IMR-90 (cell line): ENCODE data around the gene NEURL4. TPM values are rescaled to one million over a fixed set of nuclear protein-coding genes. Genes with fewer than 3 reads are reported as not detected.

Experiments used
- ATAC-seq: fragments of 200-7000 bp; cut with Tn5 transposase; 2 replicates; pipeline ENCODE4 v1.9.1; 2020; ENCODE audit warnings: low read depth, mild to moderate bottlenecking, moderate library complexity
- BruUV-seq: library from RNA; stranded (reverse); fragments of 400-500 nt; replicated peaks from 2 replicates; lab custom pipeline; 2021; lab: Mats Ljungman, UMichigan
- CTCF ChIA-PET: fragments of 300-600 bp; formaldehyde crosslinking; extraction: SDS; loops from one replicate; lab custom pipeline; 2021; ENCODE audit warnings: antibody characterized with exemption; lab: Yijun Ruan, JAX
- POLR2A ChIA-PET: fragments of 300-600 bp; sonication (Branson Sonifier 250); formaldehyde crosslinking; loops from one replicate; lab custom pipeline; 2022; ENCODE audit warnings: antibody characterized with exemption; ENCODE audit not compliant: unreplicated experiment; lab: Charles Lee
- DNase-seq: peaks from one replicate; pipeline ENCODE4 v3.0.0; 2013
- H2AFZ ChIP-seq: replicated peaks from 2 replicates; pipeline ENCODE3; 2013; ENCODE audit warnings: low read length, mild to moderate bottlenecking; ENCODE audit not compliant: poor library complexity
- H2AK5ac ChIP-seq: 2 replicates; pipeline ENCODE4 v1.6.1; 2013; ENCODE audit warnings: low read depth, low read length, inconsistent platforms
- H2AK9ac ChIP-seq: replicated peaks from 2 replicates; pipeline ENCODE3; 2013; ENCODE audit warnings: mild to moderate bottlenecking, low read depth, low read length, moderate library complexity; ENCODE audit not compliant: poor library complexity
- H2BK120ac ChIP-seq: 2 replicates; pipeline ENCODE4 v1.6.1; 2013; ENCODE audit warnings: low read depth, low read length, inconsistent platforms
- H2BK15ac ChIP-seq: 3 replicates; pipeline ENCODE4 v1.6.1; 2013; ENCODE audit warnings: low read depth, low read length, inconsistent platforms
- H2BK20ac ChIP-seq: 2 replicates; pipeline ENCODE4 v1.6.1; 2013; ENCODE audit warnings: low read depth, mild to moderate bottlenecking, inconsistent platforms, low read length, moderate library complexity
- H2BK5ac ChIP-seq: 2 replicates; pipeline ENCODE4 v1.6.1; 2013; ENCODE audit warnings: mild to moderate bottlenecking, low read depth, low read length, inconsistent platforms; ENCODE audit not compliant: poor library complexity, severe bottlenecking
- H3K14ac ChIP-seq: replicated peaks from 2 replicates; pipeline ENCODE4 v1.6.1; 2013; ENCODE audit warnings: low read depth, low read length, inconsistent platforms
- H3K18ac ChIP-seq: 2 replicates; pipeline ENCODE4 v1.6.1; 2013; ENCODE audit warnings: low read depth, low read length, control low read depth
- H3K23ac ChIP-seq: 2 replicates; pipeline ENCODE4 v1.6.1; 2013; ENCODE audit warnings: low read depth, low read length, inconsistent platforms
- H3K27ac ChIP-seq: 2 replicates; pipeline ENCODE4 v1.5.1; 2013; ENCODE audit warnings: mild to moderate bottlenecking, control low read depth, low read length; ENCODE audit not compliant: insufficient read depth
- H3K27me3 ChIP-seq: 2 replicates; pipeline ENCODE4 v1.6.1; 2013; ENCODE audit warnings: low read length; ENCODE audit not compliant: control insufficient read depth, insufficient read depth
- H3K36me3 ChIP-seq: 2 replicates; pipeline ENCODE4 v1.6.1; 2013; ENCODE audit warnings: low read length, mixed read lengths; ENCODE audit not compliant: control insufficient read depth, insufficient read depth
- H3K4ac ChIP-seq: 2 replicates; pipeline ENCODE4 v1.6.1; 2013; ENCODE audit warnings: low read depth, low read length, inconsistent platforms
- H3K4me1 ChIP-seq: 2 replicates; pipeline ENCODE4 v1.6.1; 2013; ENCODE audit warnings: low read length, mixed read lengths; ENCODE audit not compliant: control insufficient read depth, insufficient read depth
- H3K4me2 ChIP-seq: 2 replicates; pipeline ENCODE4 v1.6.1; 2013; ENCODE audit warnings: low read depth, mild to moderate bottlenecking, control low read depth, low read length, moderate library complexity
- H3K4me3 ChIP-seq: 2 replicates; pipeline ENCODE4 v1.5.1; 2013; ENCODE audit warnings: low read depth, mild to moderate bottlenecking, control low read depth, low read length, moderate library complexity; ENCODE audit not compliant: insufficient read depth
- H3K56ac ChIP-seq: 2 replicates; pipeline ENCODE4 v1.6.1; 2013; ENCODE audit warnings: low read length, inconsistent platforms; ENCODE audit not compliant: insufficient read depth; ENCODE audit errors: extremely low read depth
- H3K79me1 ChIP-seq, 2 experiments: 2 replicates each; pipeline ENCODE4 v1.6.1; 2013; ENCODE audit warnings: low read length in 2 of 2, inconsistent platforms in 1 of 2, low read depth in 1 of 2
- H3K9ac ChIP-seq: 2 replicates; pipeline ENCODE4 v1.6.1; 2013; ENCODE audit warnings: low read depth, low read length, control low read depth
- H3K9me1 ChIP-seq: 2 replicates; pipeline ENCODE4 v1.6.1; 2013; ENCODE audit warnings: low read length, inconsistent platforms; ENCODE audit not compliant: insufficient read depth
- H3K9me3 ChIP-seq: 2 replicates; pipeline ENCODE4 v1.6.1; 2013; ENCODE audit warnings: low read length; ENCODE audit not compliant: control insufficient read depth, insufficient read depth
- H4K20me1 ChIP-seq: 2 replicates; pipeline ENCODE4 v1.6.1; 2013; ENCODE audit warnings: low read length, inconsistent platforms; ENCODE audit not compliant: insufficient read depth
- H4K5ac ChIP-seq: 2 replicates; pipeline ENCODE4 v1.6.1; 2013; ENCODE audit warnings: mild to moderate bottlenecking, low read depth, low read length, control low read depth
- H4K8ac ChIP-seq, 2 experiments: 2 replicates each; pipeline ENCODE4 v1.6.1; 2013; ENCODE audit warnings: low read depth in 2 of 2, low read length in 2 of 2, control low read depth in 1 of 2, inconsistent platforms in 1 of 2
- H4K91ac ChIP-seq: 2 replicates; pipeline ENCODE4 v1.6.1; 2013; ENCODE audit warnings: low read depth, low read length, inconsistent platforms; ENCODE audit not compliant: insufficient read depth
- CEBPB ChIP-seq: IDR thresholded peaks from 2 replicates; pipeline ENCODE4 v1.6.1; 2012; ENCODE audit warnings: low read depth, low read length, improper control_type of control experiment
- CHD1 ChIP-seq: IDR thresholded peaks from 2 replicates; pipeline ENCODE4 v1.6.1; 2012; ENCODE audit warnings: low read depth, low read length, improper control_type of control experiment
- MAZ ChIP-seq: IDR thresholded peaks from 2 replicates; pipeline ENCODE4 v1.6.1; 2012; ENCODE audit warnings: low read depth, mild to moderate bottlenecking, low read length, improper control_type of control experiment, moderate library complexity, borderline replicate concordance
- MXI1 ChIP-seq: IDR thresholded peaks from 2 replicates; pipeline ENCODE4 v1.6.1; 2012; ENCODE audit warnings: low read depth, mild to moderate bottlenecking, low read length, moderate library complexity, borderline replicate concordance
- NFE2L2 ChIP-seq: fragments of 150-350 bp; IDR thresholded peaks from 2 replicates; pipeline ENCODE4 v1.6.1; 2016; ENCODE audit warnings: low read depth, mild to moderate bottlenecking, low read length
- RCOR1 ChIP-seq: IDR thresholded peaks from 2 replicates; pipeline ENCODE4 v1.6.1; 2012; ENCODE audit warnings: mild to moderate bottlenecking, low read length, improper control_type of control experiment; ENCODE audit not compliant: insufficient replicate concordance
- SMC3 ChIP-seq: fragments of 150-350 bp; IDR thresholded peaks from 2 replicates; pipeline ENCODE4 v1.6.1; 2016; ENCODE audit warnings: low read depth, mild to moderate bottlenecking, antibody characterized with exemption, low read length, moderate library complexity
- USF2 ChIP-seq: fragments of 150-350 bp; IDR thresholded peaks from 2 replicates; pipeline ENCODE4 v1.6.1; 2017; ENCODE audit warnings: mild to moderate bottlenecking, antibody characterized with exemption, low read length, low read depth
- WGBS, 2 experiments: methylation state at CpG; one replicate each; pipeline versions ENCODE4 v1.1.5 to v1.1.7; 2013; ENCODE audit warnings: missing lambda C conversion rate in 2 of 2; ENCODE audit not compliant: insufficient read length in 1 of 2; ENCODE audit errors: extremely low coverage in 2 of 2; 5-methylcytosine and 5-hydroxymethylcytosine counted together
- dilution Hi-C: fragments of 300-500 bp; cut with HindIII; formaldehyde crosslinking; loops from one replicate; pipeline ENCODE4 v1.14.3; 2018; ENCODE audit warnings: low sequenced_read_pairs; ENCODE audit not compliant: unreplicated experiment
- in situ Hi-C: fragments of 300-500 bp; cut with MboI; formaldehyde crosslinking; loops from 3 replicates; pipeline ENCODE4 v1.14.3; 2019; ENCODE audit warnings: low sequenced_read_pairs, inconsistent platforms, mixed read lengths
- intact Hi-C: fragments of 100-400 bp; cut with micrococcal nuclease; formaldehyde crosslinking; loops from 2 replicates; pipeline ENCODE4 v1.10.0; 2022
- polyA plus RNA-seq, 3 experiments: library from polyadenylated mRNA; depleted of rRNA; stranded (reverse); fragments of >200 nt; gene quantifications; 2 replicates each; pipeline ENCODE4 v1.2.3, GENCODE V29; 2012; ENCODE audit warnings: low replicate concordance in 1 of 3
- total RNA-seq: library from RNA; depleted of rRNA; stranded (reverse); fragments of >200 nt; gene quantifications from 2 replicates; pipeline ENCODE4 v1.2.3, GENCODE V29; 2012
- TF ChIP-seq, protein P1 (sequence below): fragments of 150-350 bp; IDR thresholded peaks from 2 replicates; pipeline ENCODE4 v1.6.1; 2016; ENCODE audit warnings: low read depth, mild to moderate bottlenecking, low read length, moderate library complexity, borderline replicate concordance
- TF ChIP-seq, protein P2 (sequence below): conservative IDR thresholded peaks from 2 replicates; pipeline ENCODE4 v1.5.1; 2012; ENCODE audit warnings: mild to moderate bottlenecking, low read depth, low read length, improper control_type of control experiment

The NEURL4 gene
- total and polyA plus RNA-seq, 2 of the 4 experiments (the other 2 are of a cell fraction) = 8.4 to 23.3 TPM

- no peak for TF ChIP-seq CHD1
Observed at GRCh38 chr17:7323731-7324437, 5.3 kb downstream of the NEURL4 start (continued).

- H3K36me3 ChIP-seq = peaks cover 72% of the 10 kb centered on the region
Observed at GRCh38 chr17:7322520-7323194, 6.5 kb downstream of the NEURL4 start.

More at GRCh38 chr17:7322520-7323194, 6.5 kb downstream of the NEURL4 start:
- Histone ChIP-seq H2BK120ac (no peak overlapping the region), H2BK20ac (no peak overlapping the region), H3K56ac (no peak overlapping the region), H2BK15ac (no peak overlapping the region), H2AK5ac (no peak overlapping the region), H3K27me3 (no peaks in the 10 kb centered on the region), H3K9me1 (no peaks in the 10 kb centered on the region), H3K18ac (no peak overlapping the region), H3K27ac (no peak overlapping the region), H2AK9ac (no peak overlapping the region), H4K20me1 (peaks cover 7% of the 10 kb centered on the region), H3K4me2 (no peak overlapping the region), H3K4me3 (no peak overlapping the region), H3K9ac (no peak overlapping the region), H3K4ac (no peak overlapping the region), H4K5ac (no peak overlapping the region), H2AFZ (peak overlapping the region; percentile 14), H2BK5ac (no peak overlapping the region), H3K4me1 (no peaks in the 10 kb centered on the region), H3K23ac (no peak overlapping the region), H3K9me3 (no peaks in the 10 kb centered on the region), H3K14ac (no peak overlapping the region), H4K8ac (no peak overlapping the region), H4K91ac (no peak overlapping the region), H3K79me1 (peaks cover under 1 to 16% of the 10 kb centered on the region in 2 experiments; a peak in 2 of 4 replicates)
- ATAC-seq (no peak), DNase-seq (no peak)
- 93% methylated on average over 3 of the region's 22 CpGs; no CpG with 5 or more reads in 1 of the 2 experiments for WGBS, 2 experiments
- in situ Hi-C loops = no loop called here
- ChIA-PET POLR2A (no interaction called here), CTCF (no interaction called here)
- no TSS peak for BruUV-seq
- dilution Hi-C loops = no loop called here
- intact Hi-C loops = loop anchor here (10.0 kb wide), 1 partner anchor 242 kb away; the partner anchor contains the start of gene SENP3
- TF ChIP-seq, protein P1, sequence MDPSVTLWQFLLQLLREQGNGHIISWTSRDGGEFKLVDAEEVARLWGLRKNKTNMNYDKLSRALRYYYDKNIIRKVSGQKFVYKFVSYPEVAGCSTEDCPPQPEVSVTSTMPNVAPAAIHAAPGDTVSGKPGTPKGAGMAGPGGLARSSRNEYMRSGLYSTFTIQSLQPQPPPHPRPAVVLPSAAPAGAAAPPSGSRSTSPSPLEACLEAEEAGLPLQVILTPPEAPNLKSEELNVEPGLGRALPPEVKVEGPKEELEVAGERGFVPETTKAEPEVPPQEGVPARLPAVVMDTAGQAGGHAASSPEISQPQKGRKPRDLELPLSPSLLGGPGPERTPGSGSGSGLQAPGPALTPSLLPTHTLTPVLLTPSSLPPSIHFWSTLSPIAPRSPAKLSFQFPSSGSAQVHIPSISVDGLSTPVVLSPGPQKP = no peak
- no peak for TF ChIP-seq USF2
- no peak for TF ChIP-seq SMC3
- TF ChIP-seq, protein P2, sequence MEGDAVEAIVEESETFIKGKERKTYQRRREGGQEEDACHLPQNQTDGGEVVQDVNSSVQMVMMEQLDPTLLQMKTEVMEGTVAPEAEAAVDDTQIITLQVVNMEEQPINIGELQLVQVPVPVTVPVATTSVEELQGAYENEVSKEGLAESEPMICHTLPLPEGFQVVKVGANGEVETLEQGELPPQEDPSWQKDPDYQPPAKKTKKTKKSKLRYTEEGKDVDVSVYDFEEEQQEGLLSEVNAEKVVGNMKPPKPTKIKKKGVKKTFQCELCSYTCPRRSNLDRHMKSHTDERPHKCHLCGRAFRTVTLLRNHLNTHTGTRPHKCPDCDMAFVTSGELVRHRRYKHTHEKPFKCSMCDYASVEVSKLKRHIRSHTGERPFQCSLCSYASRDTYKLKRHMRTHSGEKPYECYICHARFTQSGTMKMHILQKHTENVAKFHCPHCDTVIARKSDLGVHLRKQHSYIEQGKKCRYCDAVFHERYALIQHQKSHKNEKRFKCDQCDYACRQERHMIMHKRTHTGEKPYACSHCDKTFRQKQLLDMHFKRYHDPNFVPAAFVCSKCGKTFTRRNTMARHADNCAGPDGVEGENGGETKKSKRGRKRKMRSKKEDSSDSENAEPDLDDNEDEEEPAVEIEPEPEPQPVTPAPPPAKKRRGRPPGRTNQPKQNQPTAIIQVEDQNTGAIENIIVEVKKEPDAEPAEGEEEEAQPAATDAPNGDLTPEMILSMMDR = no peak
- no peak for TF ChIP-seq MAZ
- no peak for TF ChIP-seq RCOR1
- TF ChIP-seq NFE2L2 = no peak
- TF ChIP-seq MXI1 = no peak
- TF ChIP-seq CEBPB = no peak
